Measurements from ENCODE around the gene ODR4. TPM values are rescaled to one million over a fixed set of nuclear protein-coding genes. Genes with fewer than 3 reads are reported as not detected.
A peak's percentile ranks its signal among the peaks of the same experiment; 100 is the strongest.
"Not testable (repeated sequence)": the region's sequence is repeated elsewhere in the genome, so short reads cannot be mapped to it uniquely, and the experiment has no call there.

ODR4 gene
- total RNA-seq: 5.4 TPM

- DNase-seq (ENCODE audit: low read depth in 2 of 3, low spot score in 2 of 3): peak; percentile 98 to 100 (median 100)
Measured at GRCh38 chr1:186375152-186375928, at the start of gene ODR4, which contains the start of gene TPR. ODR4 (plus strand) TSS chr1:186375838; CDS start chr1:186379786, 3,948 bp downstream. TPR (minus strand) TSS chr1:186375253; CDS start chr1:186375028, 225 bp downstream.

- no peak for DNase-seq (ENCODE audit: low read depth in 2 of 3, low spot score in 2 of 3)
Measured at GRCh38 chr1:186326009-186326408, 49.6 kb upstream of the ODR4 start.

GRCh38 chr1:186327331-186327730 lies 48.3 kb upstream of the ODR4 start:
- DNase-seq (ENCODE audit: low read depth in 2 of 3, low spot score in 2 of 3): no peak

- DNase-seq (ENCODE audit: low read depth in 2 of 3, low spot score in 2 of 3): peak in 2 of 3 donors; percentile 0 to 6
Measured at GRCh38 chr1:186330758-186331157, 44.9 kb upstream of the ODR4 start.

- DNase-seq (ENCODE audit: low read depth in 2 of 3, low spot score in 2 of 3): no peak
Measured at GRCh38 chr1:186337554-186337953, 38.1 kb upstream of the ODR4 start.

GRCh38 chr1:186340772-186341171 lies 34.9 kb upstream of the ODR4 start:
- DNase-seq (ENCODE audit: low read depth in 2 of 3, low spot score in 2 of 3): no peak

GRCh38 chr1:186347837-186348691 lies 27.6 kb upstream of the ODR4 start:
- DNase-seq (ENCODE audit: low read depth in 2 of 3, low spot score in 2 of 3): not testable (repeated sequence)

GRCh38 chr1:186374303-186375151 lies 1.1 kb upstream of the ODR4 start:
- DNase-seq (ENCODE audit: low read depth in 2 of 3, low spot score in 2 of 3): peak in 2 of 3 donors; percentile 30 to 64

- DNase-seq (ENCODE audit: low read depth in 2 of 3, low spot score in 2 of 3): no peak
Measured at GRCh38 chr1:186375929-186376319, 286 bp downstream of the ODR4 start.

GRCh38 chr1:186386725-186387383 lies 11.2 kb downstream of the ODR4 start:
- no peak for DNase-seq (ENCODE audit: low read depth in 2 of 3, low spot score in 2 of 3)

GRCh38 chr1:186390925-186391324 lies 15.3 kb downstream of the ODR4 start:
- DNase-seq (ENCODE audit: low read depth in 2 of 3, low spot score in 2 of 3): no peak

GRCh38 chr1:186391841-186392240 lies 16.2 kb downstream of the ODR4 start:
- no peak for DNase-seq (ENCODE audit: low read depth in 2 of 3, low spot score in 2 of 3)

- not testable (repeated sequence) for DNase-seq (ENCODE audit: low read depth in 2 of 3, low spot score in 2 of 3)
Measured at GRCh38 chr1:186392711-186393110, 17.1 kb downstream of the ODR4 start.

- not testable (repeated sequence) for DNase-seq (ENCODE audit: low read depth in 2 of 3, low spot score in 2 of 3)
Measured at GRCh38 chr1:186401446-186401845, 25.8 kb downstream of the ODR4 start.

- DNase-seq (ENCODE audit: low read depth in 2 of 3, low spot score in 2 of 3): no peak
Measured at GRCh38 chr1:186403632-186404031, 28.0 kb downstream of the ODR4 start.

GRCh38 chr1:186404454-186405051 lies 28.9 kb downstream of the ODR4 start:
- peak; percentile 2 to 91 (median 66) for DNase-seq (ENCODE audit: low read depth in 2 of 3, low spot score in 2 of 3)

GRCh38 chr1:186409091-186409490 lies 33.5 kb downstream of the ODR4 start:
- DNase-seq (ENCODE audit: low read depth in 2 of 3, low spot score in 2 of 3): peak in 2 of 3 donors; percentile 9 to 51

- DNase-seq (ENCODE audit: low read depth in 2 of 3, low spot score in 2 of 3): no peak
Measured at GRCh38 chr1:186413319-186413718, 37.7 kb downstream of the ODR4 start.

- DNase-seq (ENCODE audit: low read depth in 2 of 3, low spot score in 2 of 3): no peak
Measured at GRCh38 chr1:186418503-186418902, 42.9 kb downstream of the ODR4 start.

- DNase-seq (ENCODE audit: low read depth in 2 of 3, low spot score in 2 of 3): no peak
Measured at GRCh38 chr1:186420311-186420710, 44.7 kb downstream of the ODR4 start.

Data from hematopoietic multipotent progenitor cell (in vitro differentiated cells).